ENCODE measurements around the gene GIPC1. TPM values are rescaled to one million over a fixed set of nuclear protein-coding genes. Genes with fewer than 3 reads are reported as not detected.

The GIPC1 gene
- total RNA-seq, 1 donor from 2014 or later, result 327 TPM

GRCh38 chr19:14433554-14434501, 62.1 kb downstream of the GIPC1 start:
- H3K4me3 ChIP-seq (ENCODE audit: low read depth, low read length), result peak overlapping the region; percentile 17
- FAIRE-seq, result no peak
- DNase-seq (ENCODE audit: low read depth), result no peak
- no peaks in the 10 kb centered on the region for H3K36me3 ChIP-seq (ENCODE audit: control insufficient read depth, insufficient read depth, low read length)
- no peak for TF ChIP-seq CTCF (IDR thresholded peaks at IDR 0.05; ENCODE audit: insufficient read depth, low read length, severe bottlenecking)
- H3K27me3 ChIP-seq (ENCODE audit: control insufficient read depth, insufficient read depth, low read length), result peaks cover 6% of the 10 kb centered on the region

GRCh38 chr19:14432791-14433553, 63.0 kb downstream of the GIPC1 start, which contains the start of gene PKN1:
Gene PKN1 (plus strand): TSS chr19:14433306. CDS start chr19:14433522, 216 bp downstream.
- FAIRE-seq, result no peak
- TF ChIP-seq CTCF (IDR thresholded peaks at IDR 0.05; ENCODE audit: insufficient read depth, low read length, severe bottlenecking), result no peak

GRCh38 chr19:14430712-14431111, 65.2 kb downstream of the GIPC1 start:
- DNase-seq (ENCODE audit: low read depth) (no peak), FAIRE-seq (no peak)
- Histone ChIP-seq H3K4me3 (ENCODE audit: low read depth, low read length) (no peak overlapping the region), H3K27me3 (ENCODE audit: control insufficient read depth, insufficient read depth, low read length) (peaks cover 6% of the 10 kb centered on the region), H3K36me3 (ENCODE audit: control insufficient read depth, insufficient read depth, low read length) (no peaks in the 10 kb centered on the region)
- no peak for TF ChIP-seq CTCF (IDR thresholded peaks at IDR 0.05; ENCODE audit: insufficient read depth, low read length, severe bottlenecking)

More at GRCh38 chr19:14432791-14433553, 63.0 kb downstream of the GIPC1 start, which contains the start of gene PKN1:
- DNase-seq (ENCODE audit: low read depth), result no peak
- Histone ChIP-seq H3K36me3 (ENCODE audit: control insufficient read depth, insufficient read depth, low read length) (no peaks in the 10 kb centered on the region), H3K4me3 (ENCODE audit: low read depth, low read length) (peak within 1 kb of the TSS; percentile 17), H3K27me3 (ENCODE audit: control insufficient read depth, insufficient read depth, low read length) (peaks cover 6% of the 10 kb centered on the region)

GRCh38 chr19:14428882-14429416, 67.0 kb downstream of the GIPC1 start:
- DNase-seq (ENCODE audit: low read depth) (no peak), FAIRE-seq (no peak)
- no peaks in the 10 kb centered on the region for H3K36me3 ChIP-seq (ENCODE audit: control insufficient read depth, insufficient read depth, low read length)
- TF ChIP-seq CTCF (IDR thresholded peaks at IDR 0.05; ENCODE audit: insufficient read depth, low read length, severe bottlenecking), result no peak
- H3K27me3 ChIP-seq (ENCODE audit: control insufficient read depth, insufficient read depth, low read length), result peaks cover 6% of the 10 kb centered on the region
- no peak overlapping the region for H3K4me3 ChIP-seq (ENCODE audit: low read depth, low read length)

Other genes with a start within 250 kb of the GIPC1 start
- gene ADGRE5, start 114.7 kb downstream of the GIPC1 start, total RNA-seq, result 2.4 and 3.5 TPM in 2 replicates
- gene DDX39A, start 76.8 kb downstream of the GIPC1 start, total RNA-seq, result 36.7 and 54.8 TPM in 2 replicates
- 22.1 and 32.9 TPM in 2 replicates for gene PKN1, start 62.8 kb downstream of the GIPC1 start, total RNA-seq
- 1.5 and 2.6 TPM in 2 replicates for gene PTGER1, start 20.8 kb downstream of the GIPC1 start, total RNA-seq
- gene DNAJB1, start 22.3 kb upstream of the GIPC1 start, total RNA-seq, result 58.4 and 117 TPM in 2 replicates
- 20.0 and 46.3 TPM in 2 replicates for gene TECR, start 33.5 kb upstream of the GIPC1 start, total RNA-seq
- gene NDUFB7, start 75.9 kb upstream of the GIPC1 start, total RNA-seq, result 192 and 347 TPM in 2 replicates
- gene CLEC17A, start 87.0 kb upstream of the GIPC1 start, total RNA-seq, result not detected in 2 replicates
- not detected in 2 replicates for gene ADGRE3, start 178.7 kb upstream of the GIPC1 start, total RNA-seq
- gene ZNF333, start 193.9 kb upstream of the GIPC1 start, total RNA-seq, result 12.3 and 22.9 TPM in 2 replicates

All from bronchial epithelial cell (primary cell).